ENCODE measurements around the gene NADK2.
"Not testable (repeated sequence)": the region's sequence is repeated elsewhere in the genome, so short reads cannot be mapped to it uniquely, and the experiment has no call there.

Gene NADK2

GRCh38 chr5:36206913-36207312, 34.8 kb downstream of the NADK2 start:
- no peak for DNase-seq (ENCODE audit: low spot score)

GRCh38 chr5:36205329-36205728, 36.4 kb downstream of the NADK2 start:
- DNase-seq (ENCODE audit: low spot score) = no peak

GRCh38 chr5:36202521-36202961, 39.2 kb downstream of the NADK2 start:
- DNase-seq (ENCODE audit: low spot score) = no peak

- DNase-seq (ENCODE audit: low spot score) = no peak
These were observed 41.2 kb downstream of the NADK2 start for GRCh38 chr5:36200513-36200912.

- no peak for DNase-seq (ENCODE audit: low spot score)
These were observed 42.1 kb downstream of the NADK2 start for GRCh38 chr5:36199620-36200019.

- not testable (repeated sequence) for DNase-seq (ENCODE audit: low spot score)
These were observed 42.9 kb downstream of the NADK2 start for GRCh38 chr5:36198783-36199182.

- no peak for DNase-seq (ENCODE audit: low spot score)
These were observed 43.4 kb downstream of the NADK2 start for GRCh38 chr5:36198281-36198680.

GRCh38 chr5:36193746-36194145, 48.0 kb downstream of the NADK2 start:
- no peak for DNase-seq (ENCODE audit: low spot score)

GRCh38 chr5:36184408-36184807, 57.3 kb downstream of the NADK2 start:
- DNase-seq (ENCODE audit: low spot score) = not testable (repeated sequence)

GRCh38 chr5:36181774-36182173, 60.0 kb downstream of the NADK2 start:
- DNase-seq (ENCODE audit: low spot score) = no peak

GRCh38 chr5:36180556-36181350, 61.0 kb downstream of the NADK2 start:
- DNase-seq (ENCODE audit: low spot score) = no peak

GRCh38 chr5:36179950-36180349, 61.8 kb downstream of the NADK2 start:
- DNase-seq (ENCODE audit: low spot score) = no peak

- no peak for DNase-seq (ENCODE audit: low spot score)
These were observed 63.2 kb downstream of the NADK2 start for GRCh38 chr5:36178524-36178890.

- DNase-seq (ENCODE audit: low spot score) = no peak
These were observed 63.8 kb downstream of the NADK2 start for GRCh38 chr5:36177715-36178523.

- no peak for DNase-seq (ENCODE audit: low spot score)
These were observed 64.6 kb downstream of the NADK2 start for GRCh38 chr5:36177154-36177553.

GRCh38 chr5:36175043-36175442, 66.7 kb downstream of the NADK2 start:
- DNase-seq (ENCODE audit: low spot score) = no peak

GRCh38 chr5:36174119-36174518, 67.6 kb downstream of the NADK2 start:
- no peak for DNase-seq (ENCODE audit: low spot score)

- DNase-seq (ENCODE audit: low spot score) = no peak
These were observed 68.3 kb downstream of the NADK2 start for GRCh38 chr5:36173426-36173825.

GRCh38 chr5:36172599-36172998, 69.1 kb downstream of the NADK2 start:
- no peak for DNase-seq (ENCODE audit: low spot score)

- DNase-seq (ENCODE audit: low spot score) = no peak
These were observed 70.8 kb downstream of the NADK2 start for GRCh38 chr5:36170832-36171424.

GRCh38 chr5:36168737-36169136, 73.0 kb downstream of the NADK2 start:
- DNase-seq (ENCODE audit: low spot score) = no peak

GRCh38 chr5:36164461-36164860, 77.3 kb downstream of the NADK2 start:
- no peak for DNase-seq (ENCODE audit: low spot score)

Measured in left forelimb (tissue), 1 donor.